Calu3 (cell line): ENCODE results near the gene CCDC187. TPM values are rescaled to one million over a fixed set of nuclear protein-coding genes. Genes with fewer than 3 reads are reported as not detected.

ENCODE experiments used
- BruUV-seq: library from RNA; stranded (reverse); fragments of 400-500 nt; replicated peaks from 2 replicates; lab custom pipeline; 2021; lab: Mats Ljungman, UMichigan
- CTCF ChIA-PET: fragments of 300-600 bp; sonication (Branson Sonifier 250); formaldehyde crosslinking; loops from one replicate; lab custom pipeline; 2022; ENCODE audit warnings: antibody characterized with exemption; lab: Charles Lee
- DNase-seq: peaks from one replicate; pipeline ENCODE4 v3.0.0; 2022
- H3K27ac Mint-ChIP-seq: one replicate; pipeline ENCODE4 v1.8.0; 2022; ENCODE audit warnings: mixed read lengths; ENCODE audit not compliant: unreplicated experiment
- H3K27me3 Mint-ChIP-seq: one replicate; pipeline ENCODE4 v1.8.0; 2022; ENCODE audit warnings: mixed read lengths; ENCODE audit not compliant: unreplicated experiment
- H3K36me3 Mint-ChIP-seq: one replicate; pipeline ENCODE4 v1.8.0; 2022; ENCODE audit warnings: mild to moderate bottlenecking, moderate library complexity, mixed read lengths; ENCODE audit not compliant: insufficient read depth, unreplicated experiment
- H3K4me1 Mint-ChIP-seq: one replicate; pipeline ENCODE4 v1.8.0; 2022; ENCODE audit warnings: mild to moderate bottlenecking, low read depth, mixed read lengths; ENCODE audit not compliant: unreplicated experiment
- H3K4me3 Mint-ChIP-seq: one replicate; pipeline ENCODE4 v1.8.0; 2022; ENCODE audit warnings: mild to moderate bottlenecking, low read depth, moderate library complexity, mixed read lengths; ENCODE audit not compliant: unreplicated experiment
- H3K9me3 Mint-ChIP-seq: one replicate; pipeline ENCODE4 v1.8.0; 2022; ENCODE audit warnings: low read depth, mixed read lengths; ENCODE audit not compliant: unreplicated experiment
- CTCF ChIP-seq: fragments of 200-600 bp; IDR thresholded peaks from one replicate; pipeline ENCODE4 v1.8.0; 2022; ENCODE audit warnings: antibody characterized with exemption; ENCODE audit not compliant: unreplicated experiment
- intact Hi-C: fragments of 100-400 bp; cut with micrococcal nuclease; formaldehyde crosslinking; loops from one replicate; pipeline ENCODE4 v1.10.0; 2022; ENCODE audit not compliant: unreplicated experiment
- total RNA-seq: library from RNA; stranded (reverse); gene quantifications from 2 replicates; pipeline ENCODE4 v1.2.3, GENCODE V29; 2022

CCDC187 gene
- total RNA-seq, 1 experiment from 2014 or later = 0.73 TPM

GRCh38 chr9:136265561-136266355, 38.1 kb downstream of the CCDC187 start:
- H3K9me3 Mint-ChIP-seq = no peaks in the 10 kb centered on the region
- no TSS peak for BruUV-seq
- no peak for TF ChIP-seq CTCF
- no peaks in the 10 kb centered on the region for H3K36me3 Mint-ChIP-seq
- peaks cover 29% of the 10 kb centered on the region for H3K27me3 Mint-ChIP-seq
- CTCF ChIA-PET = no interaction called here
- DNase-seq = no peak
- intact Hi-C loops = no loop called here
- no peak overlapping the region for H3K4me3 Mint-ChIP-seq
- H3K4me1 Mint-ChIP-seq = no peaks in the 10 kb centered on the region
- no peak overlapping the region for H3K27ac Mint-ChIP-seq

DNA sequence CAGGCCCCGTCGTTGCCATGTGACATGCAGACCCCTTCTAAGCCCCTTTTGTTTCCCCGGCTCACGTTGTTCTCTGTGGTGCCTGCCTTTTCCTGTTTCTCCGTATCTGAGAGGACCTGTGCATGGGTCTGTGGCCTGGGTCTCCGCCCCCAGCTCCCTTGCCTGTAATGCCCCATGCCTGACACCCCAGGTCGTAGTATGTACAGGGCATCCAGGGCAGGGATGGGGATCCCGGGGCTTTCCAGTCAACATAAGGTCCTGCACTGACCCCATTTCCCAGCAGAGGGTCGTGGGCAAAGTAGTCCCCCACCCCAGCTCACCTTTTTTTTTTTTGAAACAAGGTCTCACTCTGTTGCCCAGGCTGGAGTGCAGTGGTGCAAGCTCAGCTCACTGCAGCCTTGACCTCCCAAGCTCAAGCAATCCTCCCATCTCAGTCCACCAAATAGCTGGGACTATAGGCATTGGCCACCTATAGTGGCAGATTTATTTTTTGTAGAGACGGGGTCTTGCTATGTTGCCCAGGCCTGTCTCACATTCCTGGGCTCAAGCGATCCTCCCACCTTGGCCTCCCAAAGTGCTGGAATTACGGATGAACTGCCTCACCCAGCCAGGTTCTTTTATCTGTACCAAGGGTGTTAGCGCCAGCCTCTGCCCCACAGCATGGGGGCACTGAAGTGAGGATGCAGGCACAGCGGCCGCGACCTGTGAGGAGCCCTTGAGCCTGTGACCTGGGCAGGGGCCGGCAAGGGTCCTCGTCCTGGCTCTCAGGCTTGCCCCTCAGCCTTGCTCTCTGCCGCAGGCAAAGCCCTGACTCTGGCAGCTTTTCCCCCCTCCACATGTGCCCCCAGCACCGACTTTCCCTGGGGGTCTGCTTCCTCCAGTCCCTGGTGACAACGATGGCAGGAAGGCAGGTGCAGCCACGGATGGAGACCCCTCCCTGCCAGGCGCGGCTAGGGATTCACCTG, 39.2 kb downstream of the CCDC187 start:
- DNase-seq = no peak
- Mint-ChIP-seq H3K4me1 (no peaks in the 10 kb centered on the region), H3K36me3 (no peaks in the 10 kb centered on the region), H3K4me3 (no peak overlapping the region), H3K27ac (no peak overlapping the region), H3K27me3 (peaks cover 29% of the 10 kb centered on the region), H3K9me3 (no peaks in the 10 kb centered on the region)
- BruUV-seq = no TSS peak
- intact Hi-C loops = no loop called here
- CTCF ChIA-PET = no interaction called here
- TF ChIP-seq CTCF = no peak

GRCh38 chr9:136264031-136264430, 39.9 kb downstream of the CCDC187 start:
- Mint-ChIP-seq H3K27ac (no peak overlapping the region), H3K36me3 (no peaks in the 10 kb centered on the region), H3K4me1 (no peaks in the 10 kb centered on the region), H3K9me3 (no peaks in the 10 kb centered on the region), H3K27me3 (peaks cover 28% of the 10 kb centered on the region), H3K4me3 (no peak overlapping the region)
- intact Hi-C loops = no loop called here
- no peak for TF ChIP-seq CTCF
- DNase-seq = no peak
- no TSS peak for BruUV-seq
- CTCF ChIA-PET = no interaction called here

DNA sequence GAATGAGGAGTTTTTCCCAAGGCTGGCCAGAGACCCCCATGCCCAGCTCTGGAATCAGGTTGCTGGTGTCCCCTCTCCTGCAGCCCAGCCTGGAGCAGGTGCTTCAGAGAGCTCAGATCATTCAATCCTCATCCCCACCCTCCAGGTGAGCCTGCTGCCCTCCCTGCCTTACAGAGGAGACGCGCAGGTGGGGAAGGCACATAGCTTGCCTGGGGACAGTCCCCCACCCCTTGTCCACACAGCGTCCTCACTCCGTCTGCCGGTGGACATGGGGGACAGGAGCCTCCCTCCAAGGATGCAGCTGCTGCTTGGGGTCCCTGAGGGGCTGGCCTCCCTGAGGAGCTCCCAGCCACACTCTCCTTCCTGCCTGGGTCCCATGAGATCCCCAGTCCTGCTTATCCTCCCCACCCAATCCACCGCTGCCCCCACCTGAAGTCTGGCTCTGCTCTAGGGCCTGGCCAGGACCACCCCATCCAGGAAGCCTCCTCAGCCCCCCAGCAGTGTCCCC, 41.2 kb downstream of the CCDC187 start:
- TF ChIP-seq CTCF = no peak
- intact Hi-C loops = no loop called here
- CTCF ChIA-PET = interaction anchor here (0.7 kb wide), 1 partner anchor 13 kb away, joined by 3 read pairs; no protein-coding TSS in a partner anchor

More for the DNA sequence above, 41.2 kb downstream of the CCDC187 start:
- no TSS peak for BruUV-seq
- Mint-ChIP-seq H3K36me3 (no peaks in the 10 kb centered on the region), H3K27ac (no peak overlapping the region), H3K9me3 (no peaks in the 10 kb centered on the region), H3K4me1 (no peaks in the 10 kb centered on the region), H3K4me3 (no peak overlapping the region), H3K27me3 (peaks cover 32% of the 10 kb centered on the region)
- DNase-seq = no peak
